Endothelial cell of umbilical vein (primary cell): ENCODE results near the gene CTU2. TPM values are rescaled to one million over a fixed set of nuclear protein-coding genes. Genes with fewer than 3 reads are reported as not detected.

Experiments used
- BruUV-seq: library from RNA; stranded (reverse); fragments of 400-500 nt; replicated peaks from 2 replicates; lab custom pipeline; 2021; lab: Mats Ljungman, UMichigan
- CTCF ChIA-PET: fragments of 300-600, 350-600 bp; sonication (Branson Sonifier 250); formaldehyde crosslinking; loops from one replicate; lab custom pipeline; 2021; ENCODE audit warnings: antibody characterized with exemption, inconsistent platforms; lab: Charles Lee
- POLR2A ChIA-PET: fragments of 300-600, 350-600 bp; sonication (Branson Sonifier 250); formaldehyde crosslinking; loops from one replicate; lab custom pipeline; 2021; ENCODE audit warnings: antibody characterized with exemption, inconsistent platforms; lab: Charles Lee
- DNase-seq: peaks from one replicate; pipeline ENCODE4 v3.0.0-alpha.2; 2011; ENCODE audit warnings: low read depth, low spot score
- FAIRE-seq: peaks from 2 replicates; lab custom pipeline; 2011; peaks lifted over from hg19 to GRCh38; lab: Jason Lieb, UNC
- H2AFZ ChIP-seq: 2 replicates; pipeline ENCODE4 v1.6.0; 2012; ENCODE audit warnings: low read depth, low read length, control low read depth, inconsistent platforms
- H3K27ac ChIP-seq: 2 replicates; pipeline ENCODE4 v1.5.1; 2011; ENCODE audit warnings: low read depth, mild to moderate bottlenecking, control low read depth, low read length, moderate library complexity; ENCODE audit not compliant: insufficient read depth
- H3K27me3 ChIP-seq, 2 experiments: 2 replicates each; pipeline versions ENCODE4 v1.6.0 to v1.6.1; 2011; ENCODE audit warnings: low read length in 2 of 2, mixed read lengths in 1 of 2; ENCODE audit not compliant: control insufficient read depth in 2 of 2, insufficient read depth in 2 of 2
- H3K36me3 ChIP-seq, 2 experiments: 2 replicates in 1 of 2; 3 replicates in 1 of 2; pipeline ENCODE4 v1.5.1; 2011; ENCODE audit warnings: low read length in 2 of 2, mild to moderate bottlenecking in 1 of 2, moderate library complexity in 1 of 2; ENCODE audit not compliant: control insufficient read depth in 2 of 2, insufficient read depth in 2 of 2; ENCODE audit errors: extremely low read depth in 1 of 2
- H3K4me1 ChIP-seq: 3 replicates; pipeline ENCODE4 v1.5.1; 2011; ENCODE audit warnings: mild to moderate bottlenecking, low read length; ENCODE audit not compliant: control insufficient read depth, insufficient read depth; ENCODE audit errors: extremely low read depth
- H3K4me2 ChIP-seq: 2 replicates; pipeline ENCODE4 v1.6.1; 2011; ENCODE audit warnings: low read length, control low read depth, mixed read lengths; ENCODE audit not compliant: insufficient read depth
- H3K4me3 ChIP-seq, 3 experiments: fragments of 200-600 bp in 1 of 3; sonication (generic), shearing (Covaris generic) in 1 of 3; replicated peaks in 1 of 3; 2 replicates each; pipeline ENCODE4 v1.5.1; 2011 to 2016; ENCODE audit warnings: control low read depth in 3 of 3, low read length in 3 of 3, mild to moderate bottlenecking in 2 of 3, inconsistent platforms in 1 of 3, low read depth in 1 of 3, moderate library complexity in 1 of 3; ENCODE audit not compliant: insufficient read depth in 1 of 3
- H3K79me2 ChIP-seq: 2 replicates; pipeline ENCODE4 v1.6.0; 2012; ENCODE audit warnings: low read length, inconsistent platforms; ENCODE audit not compliant: control insufficient read depth, insufficient read depth
- H3K9ac ChIP-seq: replicated peaks from 2 replicates; pipeline ENCODE3; 2011; ENCODE audit warnings: low read length, control low read depth; ENCODE audit not compliant: insufficient read depth; ENCODE audit errors: extremely low read depth
- H3K9me1 ChIP-seq: replicated peaks from 3 replicates; pipeline ENCODE4 v1.6.0; 2011; ENCODE audit warnings: mild to moderate bottlenecking, low read length; ENCODE audit not compliant: control insufficient read depth, insufficient read depth; ENCODE audit errors: extremely low read depth
- H3K9me3 ChIP-seq: replicated peaks from 2 replicates; pipeline ENCODE4 v1.5.1; 2012; ENCODE audit warnings: low read length, inconsistent platforms; ENCODE audit not compliant: control insufficient read depth, insufficient read depth
- H4K20me1 ChIP-seq: replicated peaks from 2 replicates; pipeline ENCODE3; 2011; ENCODE audit warnings: mild to moderate bottlenecking, low read length; ENCODE audit not compliant: control insufficient read depth, insufficient read depth; ENCODE audit errors: extremely low read depth
- CTCF ChIP-seq, 2 donors: IDR thresholded peaks; 1 replicate in 1 of 2; 2 replicates in 1 of 2; pipeline ENCODE4 v1.5.1; 2011; ENCODE audit warnings: low read length in 2 of 2, mild to moderate bottlenecking in 2 of 2, moderate library complexity in 2 of 2, control low read depth in 1 of 2, inconsistent platforms in 1 of 2, low read depth in 1 of 2; ENCODE audit not compliant: insufficient read depth in 1 of 2; ENCODE audit errors: extremely low read depth in 1 of 2
- EZH2 ChIP-seq: IDR thresholded peaks from 2 replicates; pipeline ENCODE4 v1.6.1; 2012; ENCODE audit warnings: borderline replicate concordance, low read depth, mild to moderate bottlenecking, moderate library complexity, low read length, inconsistent platforms; ENCODE audit not compliant: severe bottlenecking
- FOS ChIP-seq: IDR thresholded peaks from 2 replicates; pipeline ENCODE4 v1.6.1; 2011; ENCODE audit warnings: mild to moderate bottlenecking, low read length, moderate library complexity, borderline replicate concordance; ENCODE audit not compliant: insufficient read depth
- GATA2 ChIP-seq: IDR thresholded peaks from 2 replicates; pipeline ENCODE4 v1.7.0; 2011; ENCODE audit warnings: low read depth, mild to moderate bottlenecking, moderate library complexity, mixed read lengths, low read length; ENCODE audit not compliant: insufficient read length, insufficient read depth
- JUN ChIP-seq: IDR thresholded peaks from 2 replicates; pipeline ENCODE4 v1.6.1; 2011; ENCODE audit warnings: borderline replicate concordance, low read depth; ENCODE audit not compliant: insufficient read length, insufficient read depth
- MYC ChIP-seq: IDR thresholded peaks from one replicate; pipeline ENCODE4 v1.6.1; 2011; ENCODE audit warnings: mild to moderate bottlenecking, low read depth, low read length
- POLR2A ChIP-seq: IDR thresholded peaks from 2 replicates; pipeline ENCODE4 v1.6.1; 2012; ENCODE audit warnings: low read depth, mild to moderate bottlenecking, control low read depth, low read length
- POLR2AphosphoS5 ChIP-seq: IDR thresholded peaks from 2 replicates; pipeline ENCODE4 v1.6.1; 2012; ENCODE audit warnings: low read depth, mild to moderate bottlenecking, control low read depth, low read length, moderate library complexity; ENCODE audit not compliant: insufficient read depth
- dilution Hi-C: fragments of 300-500 bp; cut with MboI; formaldehyde crosslinking; loops from one replicate; pipeline ENCODE4 v1.15.0; 2019; ENCODE audit warnings: low sequenced_read_pairs; ENCODE audit not compliant: extremely low pct_ligation_motif_present
- intact Hi-C: fragments of 100-400 bp; cut with micrococcal nuclease; formaldehyde crosslinking; loops from one replicate; pipeline ENCODE4 v1.10.0; 2022
- polyA plus RNA-seq, 4 experiments: library from polyadenylated mRNA; depleted of rRNA in 3 of 4; stranded (reverse) in 3 of 4; unstranded in 1 of 4; fragments of >200 nt; gene quantifications; 2 replicates each; pipeline versions ENCODE4 v1.2.1 to v1.2.3, GENCODE V29; 2011 to 2012; ENCODE audit warnings: missing spikeins in 1 of 4
- total RNA-seq: library from RNA; stranded (reverse); gene quantifications from 2 replicates; pipeline ENCODE4 v1.2.3, GENCODE V29; 2021
- TF ChIP-seq, protein P1 (sequence below): IDR thresholded peaks from 2 replicates; pipeline ENCODE4 v1.6.1; 2011; ENCODE audit not compliant: insufficient read depth, insufficient read length

Gene CTU2
- total and polyA plus RNA-seq, 2 donors (not counting 3 experiments of a cell fraction or from before 2014, with no cell fraction given) = 26.1 to 33.7 TPM

DNA sequence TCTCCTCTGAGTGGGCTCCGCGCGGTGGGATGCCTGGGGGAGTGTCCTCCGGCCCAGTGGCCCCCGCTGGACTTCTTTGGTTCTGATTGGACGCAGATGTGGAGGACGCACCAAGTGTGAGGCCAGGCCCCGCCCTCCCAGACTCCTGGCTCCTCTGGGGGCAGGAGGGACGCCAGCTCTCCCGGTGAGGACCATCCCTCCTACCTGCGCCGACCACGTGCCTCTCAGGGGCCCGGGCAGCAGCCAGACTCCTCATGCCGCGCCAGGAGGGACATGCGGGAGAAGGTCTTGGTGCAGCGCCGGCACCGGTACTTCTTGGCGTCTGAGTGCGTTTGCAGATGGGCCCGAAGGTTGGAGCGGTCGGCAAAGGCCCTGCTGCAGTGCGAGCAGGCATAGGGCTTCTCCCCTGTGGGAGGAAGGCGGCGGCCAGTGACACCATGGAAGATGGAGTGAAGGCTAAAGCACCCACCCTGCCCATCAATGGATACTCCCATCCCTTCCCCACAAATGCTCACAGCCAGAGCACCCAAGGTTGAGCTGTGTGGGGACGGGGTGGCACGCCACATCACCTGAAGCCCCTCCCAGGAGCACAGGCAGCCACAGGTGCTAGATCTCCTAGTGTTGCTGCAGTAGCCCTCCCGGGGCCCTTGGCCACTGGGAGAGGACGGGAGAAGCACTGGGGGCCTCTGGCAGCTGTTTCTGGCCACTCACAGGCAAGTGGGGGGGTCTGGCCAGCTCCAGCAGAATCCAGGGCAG is 27.9 kb upstream of the CTU2 start:
- dilution Hi-C loops = no loop called here
- CTCF ChIA-PET = no interaction called here
- TF ChIP-seq GATA2 = no peak
- TF ChIP-seq FOS = no peak
- TF ChIP-seq POLR2A = no peak
- TF ChIP-seq JUN = no peak
- no peak for TF ChIP-seq MYC
- TF ChIP-seq EZH2 = no peak
- TF ChIP-seq CTCF (IDR thresholded peaks at IDR 0.05; ENCODE audit: extremely low read depth in 1 of 2, insufficient read depth in 1 of 2, low read depth in 1 of 2, low read length in 2 of 2) = no peak
- TF ChIP-seq, protein P1, sequence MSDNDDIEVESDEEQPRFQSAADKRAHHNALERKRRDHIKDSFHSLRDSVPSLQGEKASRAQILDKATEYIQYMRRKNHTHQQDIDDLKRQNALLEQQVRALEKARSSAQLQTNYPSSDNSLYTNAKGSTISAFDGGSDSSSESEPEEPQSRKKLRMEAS = no peak
- no peak for TF ChIP-seq POLR2AphosphoS5

More for the DNA sequence above, 27.9 kb upstream of the CTU2 start:
- DNase-seq (no peak), FAIRE-seq (no peak)
- no peak overlapping the region for H3K4me3 ChIP-seq
- no peak overlapping the region for H3K27ac ChIP-seq
- no TSS peak for BruUV-seq
- no peaks in the 10 kb centered on the region for H3K79me2 ChIP-seq
- intact Hi-C loops = no loop called here
- H3K27me3 ChIP-seq = no peaks in the 10 kb centered on the region
- no peak overlapping the region for H2AFZ ChIP-seq
- no peak overlapping the region for H3K9ac ChIP-seq
- peaks cover 3% of the 10 kb centered on the region for H3K4me1 ChIP-seq
- H3K9me3 ChIP-seq = no peaks in the 10 kb centered on the region
- H3K36me3 ChIP-seq = peaks cover 0 to 2% of the 10 kb centered on the region in 2 experiments
- POLR2A ChIA-PET = no interaction called here
- no peak overlapping the region for H3K4me2 ChIP-seq
- no peaks in the 10 kb centered on the region for H3K9me1 ChIP-seq
- H4K20me1 ChIP-seq = no peaks in the 10 kb centered on the region
